GM12892 (cell line): ENCODE data around the gene DLG4.

Source experiments
- POLR2A ChIP-seq: IDR thresholded peaks from 2 replicates; pipeline ENCODE4 v1.6.1; 2011; ENCODE audit warnings: low read depth, low read length, control low read depth
- TAF1 ChIP-seq: IDR thresholded peaks from 2 replicates; pipeline ENCODE4 v1.6.1; 2011; ENCODE audit warnings: low read depth, mild to moderate bottlenecking, control low read depth, low read length, borderline replicate concordance

DNA sequence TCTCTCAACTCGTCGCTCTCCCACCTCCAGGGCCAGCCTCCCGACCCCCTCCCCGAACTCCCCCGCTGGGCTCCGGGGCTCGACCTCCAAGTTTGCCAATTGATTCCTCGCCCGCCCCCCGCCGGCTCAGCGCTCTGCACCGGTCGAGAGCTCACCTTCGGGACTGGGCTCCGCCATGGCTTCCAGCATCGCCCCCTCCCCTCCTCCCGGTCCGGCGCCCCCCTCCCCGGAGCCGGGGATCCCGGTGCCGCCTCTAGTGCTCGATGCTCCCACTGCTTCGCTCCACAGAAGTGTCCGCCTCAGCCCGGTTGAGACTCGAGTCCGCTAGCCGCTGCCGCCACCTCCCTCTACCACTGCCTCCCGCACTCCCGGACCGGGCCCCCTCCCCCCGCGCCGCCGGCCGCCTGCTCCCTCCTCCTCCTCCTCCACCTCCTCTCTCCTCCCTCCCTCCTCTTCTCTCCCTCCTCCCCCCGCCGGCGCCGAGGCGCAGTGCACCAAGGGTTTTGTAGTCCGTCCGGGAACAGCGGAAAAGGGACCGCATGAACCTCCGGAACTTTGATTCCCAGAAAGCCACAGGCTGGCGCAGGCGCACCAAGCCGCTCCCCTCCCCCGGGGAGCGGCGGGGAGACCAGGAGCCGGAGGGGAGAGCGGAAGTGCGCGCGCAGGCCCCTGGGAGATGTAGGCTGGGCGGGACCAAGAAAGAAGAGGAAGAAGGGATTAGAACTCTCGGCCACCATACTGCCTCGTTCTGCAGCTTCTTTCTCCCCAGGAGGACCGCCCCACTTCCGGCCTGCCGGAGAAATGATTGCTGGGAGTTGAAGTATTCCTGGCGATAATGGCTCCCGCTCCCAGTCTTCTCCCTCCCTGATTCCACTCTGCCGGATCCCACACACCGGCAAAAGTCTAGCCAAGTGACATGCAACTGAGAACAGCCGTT, 19.7 kb upstream of the DLG4 start, which contains the start of gene PHF23:
- peak; percentile 54; the same call in 1 of the 2 replicates for TF ChIP-seq POLR2A
- no peak for TF ChIP-seq TAF1
